GM19397 (cell line): ENCODE results near the gene ELAVL1.
"Not testable (repeated sequence)": the region's sequence is repeated elsewhere in the genome, so short reads cannot be mapped to it uniquely, and the experiment has no call there.

Experiments
- ATAC-seq: cut with Tn5 transposase; IDR thresholded peaks from one replicate; pipeline ENCODE4 v1.9.1; 2021; ENCODE audit warnings: mild to moderate bottlenecking, moderate library complexity; ENCODE audit not compliant: unreplicated experiment

ELAVL1 gene

GRCh38 chr19:7924241-7924640 is 81.2 kb downstream of the ELAVL1 start:
- no peak for ATAC-seq

- no peak for ATAC-seq
These were observed 81.9 kb downstream of the ELAVL1 start for GRCh38 chr19:7923295-7924191.

GRCh38 chr19:7922836-7923195 is 82.6 kb downstream of the ELAVL1 start:
- no peak for ATAC-seq

- no peak for ATAC-seq
These were observed 83.2 kb downstream of the ELAVL1 start for GRCh38 chr19:7921967-7922835.

GRCh38 chr19:7921302-7921966 is 84.0 kb downstream of the ELAVL1 start:
- ATAC-seq: no peak

- peak; percentile 45 for ATAC-seq
These were observed 84.7 kb downstream of the ELAVL1 start for GRCh38 chr19:7920519-7921301.

GRCh38 chr19:7919610-7920518 is 85.6 kb downstream of the ELAVL1 start, which contains the start of gene SNAPC2:
SNAPC2 (plus strand) TSS chr19:7920338; CDS start chr19:7920367, 29 bp downstream.
- peak; percentile 49 for ATAC-seq

GRCh38 chr19:7918615-7919421 is 86.6 kb downstream of the ELAVL1 start:
- no peak for ATAC-seq

GRCh38 chr19:7918062-7918614 is 87.3 kb downstream of the ELAVL1 start:
- not testable (repeated sequence) for ATAC-seq

- ATAC-seq: no peak
These were observed 88.0 kb downstream of the ELAVL1 start for GRCh38 chr19:7917267-7918061.

GRCh38 chr19:7916955-7917266 is 88.5 kb downstream of the ELAVL1 start:
- no peak for ATAC-seq

- no peak for ATAC-seq
These were observed 89.1 kb downstream of the ELAVL1 start for GRCh38 chr19:7916103-7916954.

- ATAC-seq: no peak
These were observed 90.0 kb downstream of the ELAVL1 start for GRCh38 chr19:7915250-7916102.

- no peak for ATAC-seq
These were observed 90.8 kb downstream of the ELAVL1 start, which contains the start of gene TGFBR3L for GRCh38 chr19:7914598-7915045. TGFBR3L (plus strand) TSS chr19:7914830.

- no peak for ATAC-seq
These were observed 91.3 kb downstream of the ELAVL1 start for GRCh38 chr19:7914099-7914498.

- no peak for ATAC-seq
These were observed 91.8 kb downstream of the ELAVL1 start for GRCh38 chr19:7913652-7914051.
